Iris pigment epithelial cell (primary cell): ENCODE data around the gene SKP1.
A peak's percentile ranks its signal among the peaks of the same experiment; 100 is the strongest.

Experiments
- DNase-seq: peaks from one replicate; pipeline ENCODE4 v3.0.0-alpha.2; 2011; ENCODE audit warnings: low read depth

Gene SKP1

DNA sequence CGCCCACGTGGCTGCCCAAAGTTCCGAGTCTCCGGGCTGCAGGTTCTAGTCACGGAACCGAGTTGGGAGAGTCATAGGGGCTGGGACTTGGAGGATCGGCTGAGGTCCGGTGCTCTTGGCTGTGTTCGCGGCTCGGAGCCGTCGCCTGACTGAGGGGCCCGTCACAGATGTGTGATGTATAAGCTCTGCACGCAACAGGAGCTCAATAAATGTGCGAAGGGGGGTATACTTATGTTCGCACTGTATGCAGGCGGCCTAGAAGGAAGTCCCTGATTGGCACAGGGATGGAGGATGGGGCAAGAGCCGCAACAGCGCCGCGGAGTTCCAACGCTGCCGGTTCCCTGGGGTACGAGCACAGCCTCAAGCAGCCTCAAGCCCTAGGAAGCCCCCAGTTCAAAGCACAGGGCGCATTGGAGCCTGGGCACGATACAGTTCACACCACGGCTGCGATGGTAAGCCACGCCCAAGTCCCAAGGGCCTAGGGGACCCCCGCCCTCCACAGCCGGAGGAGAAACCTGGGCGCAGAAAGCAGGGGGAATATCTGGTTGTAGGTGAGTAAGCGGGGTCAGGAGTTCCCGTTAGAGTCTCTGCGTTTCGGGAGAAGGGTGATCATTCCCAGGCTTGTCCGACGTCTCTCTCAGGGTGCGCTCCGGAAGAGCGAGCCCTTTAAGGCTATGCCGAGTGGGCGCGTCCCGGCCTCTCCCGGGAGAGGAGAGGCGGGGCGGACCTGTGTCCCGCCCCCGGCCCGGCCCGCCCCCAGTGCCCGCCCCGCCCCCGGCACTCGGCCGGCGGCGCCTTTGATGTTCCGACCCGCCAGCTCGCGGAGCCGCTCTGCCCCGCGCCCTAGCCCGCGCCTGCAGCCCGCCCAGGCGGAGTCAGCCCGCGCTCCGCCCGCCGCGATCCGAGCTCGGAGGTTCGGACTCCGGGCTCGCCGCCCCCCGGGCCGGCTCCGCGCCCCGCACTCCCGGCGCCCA lies 62.6 kb downstream of the SKP1 start, which contains the start of gene TCF7:
Gene TCF7, plus strand, starts transcription at position 780 of the 974 bp plus-strand sequence. CDS start 226 bp downstream, outside the sequence.
- peak; percentile 75 for DNase-seq

DNA sequence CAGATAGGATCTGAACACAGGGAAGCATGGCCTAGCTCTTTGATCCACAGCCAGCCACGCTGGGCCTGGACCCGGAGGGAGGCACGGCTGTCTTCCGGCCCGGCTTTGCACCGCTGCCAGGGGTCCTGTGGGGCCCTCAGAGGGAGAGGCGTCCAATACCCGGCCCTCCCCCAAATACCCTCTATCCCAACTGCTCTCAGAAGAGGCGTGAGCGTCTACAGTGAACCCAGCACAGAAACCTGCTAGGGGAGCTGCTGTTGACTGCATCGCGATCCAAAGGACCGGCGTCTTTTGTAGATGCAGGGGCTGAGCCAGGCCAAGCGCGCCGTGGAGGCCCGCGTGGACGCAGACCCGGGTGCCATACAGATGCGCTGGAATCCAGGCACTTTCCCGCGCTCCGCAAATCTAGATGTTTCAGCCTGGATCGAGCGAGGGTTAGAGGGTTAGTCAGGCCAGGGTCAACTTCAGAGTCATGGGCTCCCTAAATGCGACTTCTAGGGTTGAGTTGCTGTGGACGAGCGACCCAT lies 63.3 kb downstream of the SKP1 start:
- DNase-seq, result no peak

DNA sequence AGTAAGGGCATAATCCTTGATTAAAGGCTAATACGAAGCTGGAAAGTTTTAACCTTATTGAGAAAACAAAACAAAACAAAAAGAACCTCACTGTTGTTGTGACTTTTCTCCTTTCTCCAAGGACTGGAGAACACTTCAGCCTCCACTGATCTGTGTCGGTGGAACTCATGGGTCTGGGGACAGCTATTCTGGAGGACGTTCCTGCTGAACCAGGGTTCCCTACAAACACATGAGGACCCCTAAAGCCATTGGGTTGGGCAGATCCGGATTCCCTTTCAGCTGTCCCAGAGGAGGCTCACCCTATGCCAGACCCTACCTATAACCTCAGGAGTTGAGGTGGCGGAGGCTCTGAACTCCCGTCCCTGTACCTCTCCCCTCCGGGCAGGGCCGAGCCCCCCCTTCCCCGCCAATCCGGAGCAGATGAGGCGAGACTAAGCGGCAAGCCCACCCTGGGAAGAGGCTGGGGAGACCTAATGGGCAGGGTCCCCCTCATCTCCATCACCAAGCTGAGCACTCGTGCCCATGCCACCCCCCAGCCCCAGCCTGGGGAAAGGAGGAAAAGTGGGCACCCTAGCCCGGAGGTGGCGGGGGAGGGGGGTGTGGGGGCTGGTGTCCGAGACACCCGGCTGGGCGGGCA lies 63.9 kb downstream of the SKP1 start:
- DNase-seq, result no peak

DNA sequence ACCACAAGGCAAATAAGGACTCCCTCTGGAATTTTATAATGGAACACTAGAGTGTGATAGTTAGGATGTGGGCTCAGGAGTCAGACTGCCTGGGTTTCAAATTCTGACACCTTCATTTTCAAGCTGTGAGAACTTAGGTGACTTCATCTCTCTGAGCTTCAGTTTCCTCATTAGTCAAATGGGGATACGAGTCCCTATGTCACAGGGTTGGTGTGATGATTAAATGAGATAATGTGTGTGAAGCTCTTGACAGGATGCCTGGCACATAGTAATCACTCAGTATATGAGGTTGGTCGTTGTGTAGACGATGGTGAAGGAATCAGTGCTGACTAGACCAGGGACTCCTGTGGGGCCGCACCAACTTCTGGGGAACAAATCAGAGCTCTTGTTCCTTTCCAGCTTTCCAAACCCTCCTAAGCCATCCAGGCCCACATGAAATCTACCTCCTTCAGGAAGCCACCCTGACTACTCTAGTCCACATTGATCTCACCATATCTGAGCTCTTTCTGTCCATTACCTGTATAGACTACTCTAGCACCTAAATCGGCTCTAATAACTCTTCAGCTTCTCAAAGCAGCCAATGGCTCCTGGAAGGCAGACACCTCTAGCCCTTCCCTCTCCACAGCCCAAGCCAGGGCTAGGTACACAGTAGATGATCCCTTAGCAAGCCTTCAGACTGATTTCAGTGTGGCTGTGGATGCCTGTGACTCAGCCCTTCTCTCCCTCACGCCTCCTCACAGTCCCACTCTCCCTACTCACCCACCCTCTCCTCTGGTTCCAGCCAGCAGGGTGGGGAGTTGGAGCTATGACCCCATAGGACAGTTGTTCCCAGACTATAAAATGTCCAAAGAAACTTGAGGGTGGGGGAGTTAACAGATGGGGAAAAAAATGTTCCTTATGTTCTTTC lies 64.8 kb downstream of the SKP1 start:
- peak; percentile 57 for DNase-seq

DNA sequence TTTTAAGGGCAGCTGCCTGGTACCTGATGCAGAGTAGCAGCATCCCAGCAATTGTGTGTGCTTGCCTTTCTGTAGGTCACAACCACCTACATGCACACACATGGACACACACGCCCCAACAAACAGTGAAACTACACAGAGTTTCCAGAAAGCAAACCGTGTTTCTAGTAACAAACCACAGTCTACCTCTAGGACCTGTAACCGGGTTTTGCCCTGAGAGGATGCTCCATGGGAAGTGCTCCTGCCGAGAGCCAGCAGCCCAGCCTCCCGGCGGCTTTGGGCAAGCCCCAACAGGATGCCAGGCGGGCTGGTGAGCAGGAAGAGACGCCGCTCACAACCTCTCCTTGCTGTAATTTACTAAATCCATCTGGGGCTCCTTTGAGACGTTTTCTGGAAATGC lies 66.4 kb downstream of the SKP1 start:
- DNase-seq, result no peak

DNA sequence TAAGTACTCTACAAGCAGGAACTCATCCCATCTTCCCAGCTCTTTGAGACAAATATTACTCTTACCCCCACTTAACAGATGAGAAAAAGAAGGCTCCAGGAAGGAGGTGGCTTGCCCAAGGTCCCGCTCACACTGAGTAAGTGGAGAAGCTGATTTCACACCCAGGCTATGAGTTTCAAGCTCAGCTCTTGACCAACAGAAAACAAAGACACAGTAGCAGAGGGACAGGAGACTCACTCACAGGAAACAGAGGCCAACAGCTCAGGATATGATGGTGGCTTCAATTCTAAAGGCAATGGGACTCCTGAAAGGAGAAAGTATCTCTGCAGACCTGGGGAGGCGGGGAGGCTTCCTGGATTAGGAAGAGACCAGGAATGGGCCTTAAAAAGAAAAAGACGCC lies 69.0 kb downstream of the SKP1 start:
- DNase-seq, result no peak

DNA sequence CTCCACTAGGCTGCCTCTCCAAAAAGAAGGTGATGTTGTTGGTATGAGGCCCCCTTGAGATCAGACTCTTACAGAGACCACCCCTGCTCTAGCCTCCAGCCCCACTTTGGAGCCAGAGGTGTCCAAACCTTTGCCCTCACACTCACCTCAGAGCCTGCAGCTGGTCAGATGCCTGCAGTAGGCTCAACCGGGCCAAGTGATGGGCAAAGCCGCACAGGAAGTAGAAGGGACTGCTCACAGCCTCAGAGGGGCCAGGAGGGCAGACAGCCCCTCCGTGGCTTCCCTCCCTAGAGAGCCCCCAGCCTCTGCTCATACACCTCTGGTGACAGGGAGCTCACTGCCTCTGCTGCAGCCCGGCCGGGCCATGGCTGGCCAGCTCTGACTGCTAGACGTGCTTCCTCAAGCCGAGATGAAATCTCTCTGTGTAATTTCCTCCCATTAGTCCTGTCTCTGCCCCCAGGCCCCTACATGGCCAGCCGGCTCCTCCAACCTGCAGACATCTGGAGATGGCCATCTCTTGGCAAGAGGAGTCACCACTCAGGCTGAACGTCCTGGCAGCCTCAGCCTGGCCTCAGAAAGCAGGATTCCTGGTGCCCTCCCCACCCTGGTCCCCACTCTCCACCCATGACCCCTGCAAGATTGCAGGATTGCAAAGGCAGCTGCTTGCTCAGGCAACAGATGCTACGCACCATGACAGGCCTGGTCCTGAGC lies 69.6 kb downstream of the SKP1 start:
- DNase-seq, result no peak

DNA sequence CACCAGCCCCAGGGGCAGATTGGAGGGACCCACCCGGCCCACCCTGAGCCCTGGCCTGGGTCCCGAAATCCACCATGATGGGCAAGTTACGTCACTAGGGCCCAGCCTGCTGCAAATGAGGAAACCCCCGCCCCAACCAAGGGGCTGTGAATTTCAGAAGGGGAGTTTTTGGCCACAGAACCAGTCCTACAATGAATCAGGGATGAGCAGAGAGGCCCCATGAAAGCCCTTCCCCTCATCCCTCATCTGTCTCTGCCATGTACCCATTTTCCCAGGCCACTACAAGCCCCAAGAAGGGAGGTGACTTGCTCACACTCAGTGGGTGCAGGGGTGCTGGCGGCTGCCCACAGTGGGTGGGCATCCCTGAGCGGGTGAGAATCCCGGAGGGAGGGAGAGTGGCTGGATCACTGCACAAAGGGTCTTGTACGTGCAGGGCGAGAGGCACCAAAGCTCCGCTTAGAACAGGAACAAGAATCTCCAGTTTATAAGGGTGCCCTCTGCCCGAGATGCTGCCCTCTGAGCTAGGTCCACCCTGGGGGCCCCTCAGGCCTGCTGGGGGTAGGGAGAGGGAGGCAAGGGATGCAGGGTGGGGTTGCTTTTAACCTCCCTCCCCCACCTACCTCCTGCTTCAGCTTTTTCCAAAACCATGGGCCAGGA lies 72.6 kb downstream of the SKP1 start:
- DNase-seq, result no peak

DNA sequence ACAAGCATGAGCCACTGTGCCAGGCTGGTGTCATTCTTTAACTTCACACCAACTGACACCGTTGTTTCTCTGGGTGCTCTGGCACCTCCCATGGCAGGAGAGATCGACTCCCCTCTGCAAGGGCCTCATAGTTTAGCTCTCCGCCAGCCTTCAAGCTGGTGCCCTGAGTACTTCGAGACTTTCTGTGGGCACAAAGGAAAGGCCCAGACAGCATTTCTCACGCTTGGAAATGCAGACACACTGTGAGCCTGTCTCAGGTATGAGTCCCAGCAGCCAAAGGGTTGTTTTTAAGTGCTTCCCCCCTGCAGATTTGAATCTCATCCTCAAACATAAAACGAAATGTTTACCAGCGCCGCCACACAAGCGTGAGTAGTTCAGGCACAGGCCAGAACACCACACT lies 73.4 kb downstream of the SKP1 start:
- no peak for DNase-seq

DNA sequence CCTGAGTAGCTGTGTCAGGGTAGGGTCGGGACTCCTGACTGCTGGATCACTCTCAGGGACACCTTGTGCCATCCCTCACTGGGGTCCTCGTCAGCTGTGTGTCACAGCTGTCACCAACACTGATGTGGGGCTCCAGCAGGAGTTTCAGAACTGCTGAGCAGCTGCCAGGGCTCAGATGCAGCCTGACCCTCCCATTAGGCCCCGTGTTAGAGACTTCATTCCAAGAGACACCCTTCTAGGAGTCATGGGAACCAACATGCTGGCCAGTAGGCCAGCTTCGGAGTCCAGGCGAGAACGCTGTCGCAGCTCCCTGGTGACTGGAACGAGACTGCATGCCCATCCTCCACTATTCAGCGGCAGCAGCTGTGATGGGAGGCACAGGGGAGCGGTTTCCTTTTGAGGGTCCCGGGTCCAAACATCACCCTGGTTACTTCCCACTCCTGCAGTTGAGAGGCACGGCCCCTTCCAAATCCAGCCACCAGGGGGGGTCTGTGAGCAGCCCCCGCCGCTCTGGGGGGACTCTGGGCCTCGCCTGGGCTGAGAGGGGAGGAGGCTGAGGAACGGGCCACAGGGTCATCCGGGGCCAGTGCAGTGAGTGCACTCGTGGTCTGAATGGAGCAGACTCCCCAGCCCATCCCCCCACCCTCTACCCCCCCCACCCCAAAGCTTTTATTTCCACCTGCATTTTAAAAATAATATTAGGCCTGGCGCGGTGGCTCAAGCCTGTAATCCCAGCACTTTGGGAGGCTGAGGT lies 74.9 kb downstream of the SKP1 start:
- DNase-seq, result no peak

DNA sequence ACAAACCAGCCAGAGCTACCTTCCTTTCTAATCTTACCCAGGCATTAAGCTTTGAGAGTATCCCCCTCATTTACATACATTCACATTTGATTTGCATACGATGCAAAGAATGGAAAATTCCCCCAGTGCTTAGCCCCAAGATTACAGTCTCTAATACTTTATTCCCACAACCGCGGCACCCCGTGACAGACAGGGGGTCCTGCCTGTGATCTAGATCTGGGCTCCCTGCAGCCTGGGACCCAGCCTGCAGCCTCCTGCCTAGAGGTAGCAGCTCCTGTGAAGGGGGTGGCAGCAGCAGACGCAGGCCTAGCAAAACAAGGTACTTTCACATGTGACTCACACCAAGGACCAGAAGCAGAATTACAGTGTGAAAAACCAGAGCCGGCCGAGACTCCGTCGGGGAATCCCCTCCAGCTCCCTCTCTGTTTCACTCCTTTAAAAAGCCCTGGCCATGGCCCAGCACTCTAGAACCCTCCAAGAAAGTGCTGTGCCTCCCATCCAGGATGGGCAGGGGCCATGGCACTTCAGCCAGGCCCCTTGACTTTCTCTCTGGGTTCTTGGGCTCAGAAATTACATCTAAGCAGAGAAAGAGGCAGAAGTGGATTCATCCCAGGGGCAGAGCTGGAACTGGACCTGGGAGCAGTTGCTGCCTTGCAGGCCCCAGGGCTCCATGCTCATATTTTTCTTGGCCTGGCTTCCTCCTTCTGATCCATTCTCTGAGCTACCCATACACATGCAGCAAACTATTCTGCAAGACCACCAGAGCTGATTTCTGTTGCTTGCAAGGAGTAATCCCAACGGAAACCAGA lies 76.3 kb downstream of the SKP1 start:
- peak; percentile 85 for DNase-seq

DNA sequence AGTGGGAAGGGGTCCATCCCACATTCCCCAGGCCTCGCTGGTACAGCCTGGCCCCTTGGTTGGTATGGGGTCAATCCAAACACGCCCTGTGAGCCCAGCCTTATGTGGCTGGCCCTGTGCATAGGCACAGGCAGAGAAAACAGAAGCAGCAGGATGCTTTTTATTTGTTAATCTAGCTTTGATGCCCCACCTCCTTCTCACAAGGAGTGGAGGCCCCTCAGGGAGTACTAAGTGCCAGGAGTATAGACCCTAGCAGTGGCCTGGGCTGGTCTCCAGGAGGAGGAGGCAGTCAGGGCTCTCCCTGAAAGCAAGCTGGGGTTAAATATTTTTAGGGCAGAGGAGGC lies 76.8 kb downstream of the SKP1 start:
- no peak for DNase-seq

DNA sequence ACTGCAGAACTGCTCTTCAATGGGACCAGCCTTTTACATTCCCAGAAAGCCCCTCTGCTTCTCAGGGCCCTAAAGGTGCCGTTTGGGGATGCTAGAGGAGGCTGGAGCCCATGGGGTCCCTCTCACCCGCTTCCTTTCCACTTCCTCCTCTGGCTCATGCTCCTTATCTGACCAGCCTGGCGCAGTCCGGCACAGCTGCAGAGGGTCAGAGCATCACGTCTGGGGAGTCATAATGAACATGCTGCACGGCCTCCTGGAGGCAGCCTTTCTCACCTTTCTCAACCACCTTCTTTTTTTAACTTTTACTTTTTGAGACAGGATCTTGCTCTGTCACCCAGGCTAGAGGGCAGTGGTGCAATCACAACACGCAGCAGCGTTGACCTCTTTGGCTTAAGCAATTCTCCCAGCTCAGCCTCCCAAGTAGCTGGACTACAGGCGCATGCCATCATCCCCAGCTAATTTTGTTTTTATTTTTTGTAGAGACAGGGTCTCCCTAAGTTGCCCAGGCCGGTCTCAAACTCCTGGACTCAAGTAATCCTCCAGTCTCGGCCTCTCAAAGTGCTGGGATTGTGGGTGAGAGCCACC lies 77.4 kb downstream of the SKP1 start:
- DNase-seq, result no peak
